Subcutaneous adipose tissue (tissue), 4 donors: ENCODE data around the gene MCMBP. TPM values are rescaled to one million over a fixed set of nuclear protein-coding genes. Genes with fewer than 3 reads are reported as not detected.

Source experiments
- CTCF ChIP-seq: fragments of 450-650 bp; IDR thresholded peaks from one replicate; pipeline ENCODE4 v1.5.1; 2016; ENCODE audit warnings: low read depth, mild to moderate bottlenecking, control low read depth, antibody characterized with exemption, moderate library complexity
- total RNA-seq, 4 donors: library from RNA; depleted of rRNA; stranded (reverse); fragments of >200 nt; gene quantifications; one replicate each; pipeline ENCODE4 v1.1.0, GENCODE V29; 2016

MCMBP gene
- total RNA-seq, 4 donors from 2014 or later: 42.6 to 60.2 (median 47.3) TPM

- no peak for TF ChIP-seq CTCF
Measured at GRCh38 chr10:119812684-119813083, 60.0 kb downstream of the MCMBP start.

GRCh38 chr10:119811122-119811521, 61.5 kb downstream of the MCMBP start:
- no peak for TF ChIP-seq CTCF

DNA sequence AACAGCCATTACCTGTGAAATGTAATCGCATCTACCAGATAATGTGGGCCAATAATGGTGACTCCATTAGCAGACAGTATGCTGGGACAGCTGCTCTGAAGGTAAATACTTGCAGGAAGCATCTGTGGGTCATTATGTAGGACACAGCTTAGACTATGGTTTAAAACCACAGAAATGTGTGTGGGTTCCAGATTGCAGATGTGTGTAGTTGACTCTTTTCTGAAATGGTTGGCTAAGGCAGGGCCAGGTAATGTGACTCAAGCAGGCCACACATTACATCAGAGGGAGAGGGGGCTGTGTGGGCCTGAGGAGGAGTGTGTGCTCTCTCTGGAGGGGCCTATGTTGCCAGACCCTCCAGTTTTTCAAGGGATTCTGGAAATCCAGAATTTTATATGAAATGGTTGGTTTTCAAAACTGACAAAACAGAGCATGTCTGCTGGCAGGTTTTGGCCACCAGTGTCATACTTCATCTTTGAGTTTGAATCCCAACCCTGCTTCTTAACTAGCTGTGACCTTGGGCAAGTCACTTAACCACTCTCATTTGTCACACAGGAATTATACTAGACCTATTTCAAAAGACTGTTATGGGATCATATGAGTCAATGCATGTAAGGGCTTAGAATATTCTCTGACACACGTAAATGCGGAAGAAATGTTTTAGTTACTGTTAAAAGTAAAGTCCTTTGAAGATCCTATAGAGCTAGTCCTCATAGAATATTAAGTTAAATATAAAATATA, 64.5 kb downstream of the MCMBP start:
- TF ChIP-seq CTCF: no peak

DNA sequence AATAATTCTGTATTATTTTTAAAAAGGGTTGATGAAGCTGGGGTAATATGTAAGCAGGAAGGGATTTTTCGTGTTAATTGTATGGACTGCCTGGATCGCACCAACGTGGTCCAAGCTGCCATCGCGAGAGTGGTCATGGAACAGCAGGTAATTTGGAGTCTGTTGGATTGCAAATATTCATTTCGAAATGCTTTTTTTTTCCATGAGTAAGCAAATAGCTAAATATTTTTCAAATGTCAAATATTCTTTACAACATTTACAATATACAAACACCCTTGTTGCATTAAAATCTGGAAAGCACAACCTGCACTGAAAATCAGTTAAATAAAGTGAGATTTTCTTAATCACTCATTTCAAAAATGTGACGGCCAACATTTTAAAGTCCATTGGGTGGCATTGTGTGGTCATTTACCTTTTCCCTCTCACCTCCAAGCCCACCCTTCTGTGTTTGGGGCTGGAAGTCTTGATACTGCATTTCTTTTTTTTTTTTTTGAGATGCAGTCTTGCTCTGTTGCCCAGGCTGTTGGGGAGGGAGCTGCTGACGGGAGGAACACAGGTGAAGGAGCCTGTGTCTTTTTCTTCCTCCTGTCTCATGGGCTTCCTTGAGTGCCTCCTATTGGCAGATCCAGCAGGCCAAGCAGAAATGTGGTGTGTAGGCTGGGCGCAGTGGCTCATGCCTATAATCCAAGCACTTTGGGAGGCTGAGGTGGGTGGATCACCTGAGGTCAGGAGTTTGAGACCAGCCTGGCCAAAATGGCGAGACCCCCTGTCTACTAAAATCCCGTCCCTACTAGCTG, 66.1 kb downstream of the MCMBP start:
- TF ChIP-seq CTCF: no peak

DNA sequence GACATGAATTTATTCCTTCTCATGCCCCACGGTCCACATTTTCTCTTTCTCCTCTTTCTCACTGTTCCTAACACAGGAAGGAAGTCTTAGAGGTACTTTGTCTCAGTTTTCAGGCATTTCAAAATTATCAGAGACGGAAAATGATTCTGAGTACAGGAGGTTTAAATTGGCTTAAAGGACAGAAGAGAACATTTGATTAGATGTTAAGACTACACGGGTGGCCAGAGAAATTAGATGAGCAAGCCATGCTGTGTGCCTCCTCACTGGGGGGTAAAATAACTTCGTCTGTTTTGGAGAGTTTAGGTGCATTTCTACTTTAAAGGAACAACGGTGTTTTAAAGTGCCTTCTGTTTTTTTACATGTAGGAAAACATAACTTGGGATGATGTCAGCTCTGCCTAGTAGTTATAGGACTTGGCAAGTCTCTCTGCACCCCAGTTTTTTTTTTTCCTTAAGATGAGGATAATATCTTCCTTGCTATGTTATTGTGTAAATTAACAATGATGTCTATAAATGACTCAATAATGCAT, 66.9 kb downstream of the MCMBP start:
- no peak for TF ChIP-seq CTCF

GRCh38 chr10:119803264-119803663, 69.4 kb downstream of the MCMBP start:
- no peak for TF ChIP-seq CTCF

DNA sequence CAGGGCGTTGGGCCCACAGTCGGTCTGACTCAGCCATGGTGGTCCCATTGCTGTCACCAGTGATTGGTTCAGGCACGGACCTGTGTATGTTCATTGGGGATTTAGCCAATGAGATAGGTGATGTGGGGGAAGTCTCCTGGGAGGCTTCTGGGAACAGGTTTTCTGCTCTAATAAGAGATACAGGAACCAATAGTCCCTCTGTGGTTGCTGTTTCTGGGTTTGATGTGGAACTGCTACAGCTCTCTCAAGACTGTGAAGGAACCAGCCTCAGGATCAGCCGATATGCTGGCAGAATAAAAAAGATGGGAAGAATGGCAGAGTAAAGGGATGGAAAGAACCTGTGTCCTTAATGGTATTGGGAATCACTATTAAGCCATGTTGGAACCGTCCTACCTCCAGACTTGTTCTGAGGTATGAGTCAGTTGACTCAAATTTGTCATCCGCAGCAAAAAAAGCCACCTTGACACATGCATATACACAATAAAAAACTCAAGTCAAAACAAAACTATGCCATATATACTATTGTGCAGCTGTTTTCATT, 70.6 kb downstream of the MCMBP start:
- TF ChIP-seq CTCF: no peak
